SIG-M5 (cell line): ENCODE data around the gene ADD1.

Source experiments
- DNase-seq: peaks from one replicate; lab custom pipeline; 2025; lab: John Stamatoyannopoulos, UW

Gene ADD1

GRCh38 chr4:2963966-2964471 lies 120.4 kb downstream of the ADD1 start:
- DNase-seq, result no peak

GRCh38 chr4:2964706-2965258 lies 121.1 kb downstream of the ADD1 start:
- no peak for DNase-seq

GRCh38 chr4:2965262-2965661 lies 121.6 kb downstream of the ADD1 start:
- no peak for DNase-seq

GRCh38 chr4:2968381-2968780 lies 124.7 kb downstream of the ADD1 start:
- DNase-seq, result no peak

- DNase-seq, result no peak
These were observed 127.6 kb downstream of the ADD1 start for GRCh38 chr4:2971275-2971674.

- no peak for DNase-seq
These were observed 133.8 kb downstream of the ADD1 start for GRCh38 chr4:2977211-2978088.
